Stimulated activated naive CD4-positive, alpha-beta T cell treated with Interleukin-2 at 50 U/mL for 16 hours (primary cell): ENCODE results near the gene KIAA1671.

ENCODE experiments used
- DNase-seq: peaks from one replicate; lab custom pipeline; 2025; lab: John Stamatoyannopoulos, UW

Gene KIAA1671

GRCh38 chr22:25146307-25146706, 193.8 kb downstream of the KIAA1671 start:
- DNase-seq, result no peak

DNA sequence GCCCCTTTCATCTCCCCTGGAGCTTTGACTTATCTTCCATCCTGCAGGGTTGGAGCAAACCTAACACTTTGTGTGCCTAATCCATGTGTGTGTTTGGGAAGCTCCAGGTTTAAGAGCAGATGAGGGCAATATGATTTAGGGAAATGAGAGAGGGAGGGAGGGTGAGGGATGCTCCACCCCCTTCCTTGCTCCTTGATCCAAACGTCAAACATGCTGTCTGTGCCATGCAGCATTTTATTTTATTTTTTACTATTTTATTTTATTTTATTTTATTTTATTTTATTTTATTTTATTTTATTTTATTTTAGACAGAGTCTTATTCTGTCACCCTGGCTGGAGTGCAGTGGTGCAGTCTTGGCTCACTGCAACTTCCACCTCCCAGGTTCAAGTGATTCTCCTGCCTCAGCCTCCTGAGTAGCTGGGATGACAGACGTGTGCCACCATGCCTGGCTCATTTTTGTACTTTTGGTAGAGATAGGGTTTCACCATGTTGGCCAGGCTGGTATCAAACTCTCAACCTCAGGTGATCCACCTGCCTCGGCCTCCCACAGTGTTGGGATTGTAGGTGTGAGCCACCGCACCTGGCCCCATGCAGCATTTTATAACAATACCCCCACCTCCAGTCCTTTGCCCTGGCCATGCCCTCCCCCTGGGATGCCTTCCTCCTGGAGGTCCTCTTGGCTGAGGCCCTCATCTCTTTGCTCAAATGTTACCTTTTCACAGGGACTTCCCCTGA, 194.6 kb downstream of the KIAA1671 start:
- DNase-seq, result no peak

- DNase-seq, result no peak
These were observed 195.1 kb downstream of the KIAA1671 start for GRCh38 chr22:25147642-25147928.

GRCh38 chr22:25148149-25148691, 195.7 kb downstream of the KIAA1671 start:
- DNase-seq, result no peak

- no peak for DNase-seq
These were observed 196.5 kb downstream of the KIAA1671 start for GRCh38 chr22:25149014-25149413.

DNA sequence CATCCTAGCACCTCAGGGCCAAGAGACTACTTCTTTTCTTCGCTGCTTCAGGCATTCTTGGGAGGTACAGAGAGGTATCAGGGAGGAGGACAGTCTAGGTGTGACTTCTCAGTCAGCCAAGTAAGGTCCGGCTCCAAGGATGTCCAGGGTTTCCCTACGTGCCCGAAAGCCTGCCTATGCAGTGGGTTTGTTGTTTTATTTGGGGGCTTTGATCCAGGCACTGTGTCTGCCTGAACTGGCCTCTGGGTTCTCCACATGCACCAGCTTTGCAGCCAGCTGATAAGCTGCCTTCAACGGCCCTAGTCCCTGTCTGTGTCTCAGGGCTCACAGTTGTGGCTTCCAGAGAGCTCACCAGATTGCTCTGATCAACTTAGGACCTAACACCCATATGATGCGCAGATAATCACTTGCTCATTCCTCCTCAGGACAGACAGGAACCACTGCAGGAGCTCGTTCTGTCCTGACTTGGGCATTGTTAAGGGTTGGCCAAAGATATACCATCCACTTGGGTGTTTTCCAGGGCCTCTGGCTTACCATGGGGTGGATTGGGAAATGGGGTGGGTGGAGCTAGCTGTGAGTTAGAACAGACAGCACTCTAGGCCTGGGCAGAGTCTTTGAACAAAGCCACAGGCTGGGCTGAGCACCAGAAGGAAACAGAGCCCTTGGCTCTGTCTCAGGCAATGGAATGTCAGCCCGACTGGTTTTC, 201.6 kb downstream of the KIAA1671 start:
- DNase-seq, result no peak

- no peak for DNase-seq
These were observed 202.1 kb downstream of the KIAA1671 start for GRCh38 chr22:25154667-25154999.

- DNase-seq, result no peak
These were observed 204.2 kb downstream of the KIAA1671 start for GRCh38 chr22:25156736-25157135.

DNA sequence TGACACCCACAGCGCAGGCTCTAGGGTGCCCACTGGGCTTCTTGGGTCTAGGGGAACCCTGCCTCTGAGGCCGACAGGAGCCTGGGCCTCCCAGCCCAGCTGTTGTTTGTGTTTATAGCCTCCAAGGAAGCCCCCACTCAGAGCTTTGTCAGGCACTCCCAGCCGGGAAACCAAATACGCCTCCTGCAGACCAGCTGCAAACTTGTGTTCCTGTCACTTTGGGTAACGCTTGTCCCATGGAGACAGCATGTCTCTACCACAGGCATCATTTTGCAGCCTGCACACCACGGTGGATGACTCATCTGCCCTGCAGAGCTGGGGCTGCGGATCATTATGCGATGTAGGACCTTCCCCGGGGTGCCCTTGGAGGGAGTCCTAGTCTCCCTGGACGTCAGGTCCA, 206.5 kb downstream of the KIAA1671 start:
- no peak for DNase-seq

- DNase-seq, result no peak
These were observed 207.8 kb downstream of the KIAA1671 start for GRCh38 chr22:25160120-25160996.

- DNase-seq, result no peak
These were observed 208.8 kb downstream of the KIAA1671 start for GRCh38 chr22:25161017-25161915.

GRCh38 chr22:25161916-25162530, 209.5 kb downstream of the KIAA1671 start:
- DNase-seq, result no peak

DNA sequence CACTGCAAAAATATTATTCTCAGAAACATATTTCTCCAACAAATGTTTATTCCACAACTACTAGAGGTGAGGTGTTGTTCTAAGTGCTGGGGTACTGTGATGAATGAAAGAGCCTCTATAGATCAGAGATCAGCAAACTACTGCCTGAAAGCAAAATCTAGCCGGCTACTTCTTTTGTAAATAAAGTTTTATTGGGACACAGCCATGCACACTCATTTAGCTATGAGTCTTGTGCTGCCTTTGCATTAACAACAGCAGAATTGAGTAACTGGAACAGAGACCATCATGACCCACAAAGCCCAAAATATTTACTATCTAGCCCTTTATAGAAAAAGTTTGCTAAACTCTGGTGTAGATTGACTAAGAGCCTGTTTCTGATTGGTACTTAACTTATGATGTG, 210.0 kb downstream of the KIAA1671 start:
- DNase-seq, result no peak

GRCh38 chr22:25165785-25166184, 213.3 kb downstream of the KIAA1671 start:
- no peak for DNase-seq

GRCh38 chr22:25166266-25167040, 213.9 kb downstream of the KIAA1671 start:
- DNase-seq, result no peak

GRCh38 chr22:25167082-25167481, 214.6 kb downstream of the KIAA1671 start:
- no peak for DNase-seq

- DNase-seq, result no peak
These were observed 215.5 kb downstream of the KIAA1671 start for GRCh38 chr22:25167834-25168601.

- DNase-seq, result no peak
These were observed 216.9 kb downstream of the KIAA1671 start for GRCh38 chr22:25169278-25170031.

DNA sequence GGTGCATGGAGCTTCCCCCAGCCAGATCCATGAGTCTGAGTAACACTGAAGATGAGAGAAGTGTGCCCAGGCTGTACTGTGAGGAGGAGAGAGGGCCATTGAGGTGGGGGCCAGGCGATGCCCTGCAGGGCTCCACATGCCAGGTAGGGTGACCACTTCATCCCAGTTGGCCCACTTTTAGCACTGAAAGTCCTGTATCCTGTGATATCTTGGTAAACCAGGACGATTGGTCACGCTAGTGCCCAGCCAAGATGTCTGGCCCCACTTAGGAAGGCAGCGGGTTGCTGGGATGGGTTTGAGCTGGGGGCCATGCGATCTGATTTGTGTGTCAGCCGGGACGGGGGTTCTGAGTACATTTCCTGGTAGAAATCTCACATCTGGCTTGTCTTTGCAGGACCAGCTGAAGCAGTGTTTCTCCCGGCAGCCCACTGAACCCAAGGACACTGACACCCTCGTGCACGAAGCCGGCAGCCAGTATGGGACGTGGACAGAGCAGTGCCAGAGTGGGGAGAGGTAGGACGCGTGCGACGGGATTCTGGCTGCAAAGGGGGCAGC, 218.0 kb downstream of the KIAA1671 start:
- no peak for DNase-seq
